CD8-positive, alpha-beta memory T cell (primary cell): ENCODE measurements around the gene METTL16. TPM values are rescaled to one million over a fixed set of nuclear protein-coding genes. Genes with fewer than 3 reads are reported as not detected.
"Not testable (repeated sequence)": the region's sequence is repeated elsewhere in the genome, so short reads cannot be mapped to it uniquely, and the experiment has no call there.

ENCODE experiments used
- CTCF ChIA-PET: fragments of 350-600 bp; sonication (Branson Sonifier 250); formaldehyde crosslinking; loops from one replicate; lab custom pipeline; 2021; ENCODE audit warnings: antibody characterized with exemption; lab: Charles Lee
- POLR2A ChIA-PET: fragments of 350-600 bp; sonication (Branson Sonifier 250); formaldehyde crosslinking; loops from one replicate; lab custom pipeline; 2021; ENCODE audit warnings: antibody characterized with exemption; lab: Charles Lee
- DNase-seq, 5 donors: peaks; one replicate each; pipeline versions ENCODE4 v3.0.0 to v3.0.0-alpha.2; 2020 to 2022; ENCODE audit warnings: mixed read lengths in 1 of 5
- H3K27ac ChIP-seq: one replicate; pipeline ENCODE4 v1.7.0; 2013; ENCODE audit warnings: low read depth, mild to moderate bottlenecking, low read length, moderate library complexity
- H3K27me3 ChIP-seq: 2 replicates; pipeline ENCODE4 v1.7.0; 2013; ENCODE audit warnings: low read length, mild to moderate bottlenecking; ENCODE audit not compliant: insufficient read depth, poor library complexity, severe bottlenecking
- H3K36me3 ChIP-seq: 2 replicates; pipeline ENCODE4 v1.7.0; 2013; ENCODE audit warnings: mild to moderate bottlenecking, low read length, moderate library complexity; ENCODE audit not compliant: insufficient read depth
- H3K4me1 ChIP-seq: 2 replicates; pipeline ENCODE4 v1.7.0; 2013; ENCODE audit warnings: mild to moderate bottlenecking, low read length, moderate library complexity; ENCODE audit not compliant: insufficient read depth
- H3K4me3 ChIP-seq: 2 replicates; pipeline ENCODE4 v1.7.0; 2013; ENCODE audit warnings: mild to moderate bottlenecking, low read length
- H3K9me3 ChIP-seq: 2 replicates; pipeline ENCODE4 v1.7.0; 2013; ENCODE audit warnings: mild to moderate bottlenecking, low read length
- H3K27ac Mint-ChIP-seq, 8 donors: one replicate each; pipeline ENCODE4 v1.8.0; 2020 to 2021; ENCODE audit warnings: mixed read lengths in 8 of 8, mild to moderate bottlenecking in 6 of 8, inconsistent platforms in 3 of 8, moderate library complexity in 3 of 8
- H3K27me3 Mint-ChIP-seq, 2 donors: one replicate each; pipeline ENCODE4 v1.8.0; 2020 to 2021; ENCODE audit warnings: mixed read lengths in 2 of 2, mild to moderate bottlenecking in 1 of 2, moderate library complexity in 1 of 2
- H3K36me3 Mint-ChIP-seq, 3 donors: one replicate each; pipeline ENCODE4 v1.8.0; 2020 to 2021; ENCODE audit warnings: mixed read lengths in 3 of 3, inconsistent platforms in 1 of 3, mild to moderate bottlenecking in 1 of 3
- H3K4me1 Mint-ChIP-seq, 3 donors: one replicate each; pipeline ENCODE4 v1.8.0; 2020 to 2021; ENCODE audit warnings: mixed read lengths in 3 of 3, inconsistent platforms in 1 of 3, mild to moderate bottlenecking in 1 of 3
- H3K4me3 Mint-ChIP-seq, 7 donors: one replicate each; pipeline ENCODE4 v1.8.0; 2020 to 2021; ENCODE audit warnings: mixed read lengths in 7 of 7, mild to moderate bottlenecking in 6 of 7, moderate library complexity in 4 of 7, inconsistent platforms in 2 of 7
- H3K9me3 Mint-ChIP-seq, 5 donors: one replicate each; pipeline ENCODE4 v1.8.0; 2020 to 2022; ENCODE audit warnings: mixed read lengths in 5 of 5, mild to moderate bottlenecking in 3 of 5, moderate library complexity in 2 of 5, inconsistent platforms in 1 of 5
- polyA plus RNA-seq: library from polyadenylated mRNA; unstranded; fragments of 300-500 nt; fragmentation: Illumina TruSeq; gene quantifications from one replicate; pipeline ENCODE4 v1.2.3, GENCODE V29; 2021
- total RNA-seq, 2 experiments: library from RNA; stranded (reverse); gene quantifications; one replicate each; pipeline ENCODE4 v1.2.3, GENCODE V29; 2021

Gene METTL16
- total and polyA plus RNA-seq, 3 experiments from 2014 or later: 30.3 to 72.0 (median 67.2) TPM

- POLR2A ChIA-PET, H3K9me3 ChIP-seq, H3K4me3 ChIP-seq, DNase-seq, H3K9me3 Mint-ChIP-seq, H3K36me3 ChIP-seq, H3K27ac ChIP-seq, CTCF ChIA-PET, H3K27me3 Mint-ChIP-seq, H3K4me3 Mint-ChIP-seq, H3K27ac Mint-ChIP-seq, H3K4me1 ChIP-seq, H3K27me3 ChIP-seq: not testable (repeated sequence)
- Mint-ChIP-seq H3K36me3 (peaks cover 6 to 40% (median 9%) of the 10 kb centered on the region in 3 donors), H3K4me1 (peaks cover 0 to 11% (median 3%) of the 10 kb centered on the region in 3 donors)
These were observed 64.2 kb downstream of the METTL16 start for GRCh38 chr17:2447479-2447878.

- H3K27ac ChIP-seq: no peak overlapping the region
- H3K9me3 Mint-ChIP-seq: peaks cover 0 to 4% (median 1%) of the 10 kb centered on the region in 5 donors
- H3K36me3 Mint-ChIP-seq: peaks cover 11 to 47% (median 16%) of the 10 kb centered on the region in 3 donors
- CTCF ChIA-PET: no interaction called here
- no peak overlapping the region for H3K4me3 Mint-ChIP-seq
- H3K4me1 ChIP-seq: no peaks in the 10 kb centered on the region
- H3K27me3 ChIP-seq: no peaks in the 10 kb centered on the region
- no peak for DNase-seq
- no peaks in the 10 kb centered on the region for H3K9me3 ChIP-seq
- H3K4me3 ChIP-seq: no peak overlapping the region
- H3K27me3 Mint-ChIP-seq: no peaks in the 10 kb centered on the region
- no peak overlapping the region for H3K27ac Mint-ChIP-seq
- H3K4me1 Mint-ChIP-seq: peaks cover 0 to 12% (median 0%) of the 10 kb centered on the region in 3 donors
- peaks cover 8% of the 10 kb centered on the region for H3K36me3 ChIP-seq
- POLR2A ChIA-PET: no interaction called here
These were observed 66.0 kb downstream of the METTL16 start for GRCh38 chr17:2445638-2446037.

DNA sequence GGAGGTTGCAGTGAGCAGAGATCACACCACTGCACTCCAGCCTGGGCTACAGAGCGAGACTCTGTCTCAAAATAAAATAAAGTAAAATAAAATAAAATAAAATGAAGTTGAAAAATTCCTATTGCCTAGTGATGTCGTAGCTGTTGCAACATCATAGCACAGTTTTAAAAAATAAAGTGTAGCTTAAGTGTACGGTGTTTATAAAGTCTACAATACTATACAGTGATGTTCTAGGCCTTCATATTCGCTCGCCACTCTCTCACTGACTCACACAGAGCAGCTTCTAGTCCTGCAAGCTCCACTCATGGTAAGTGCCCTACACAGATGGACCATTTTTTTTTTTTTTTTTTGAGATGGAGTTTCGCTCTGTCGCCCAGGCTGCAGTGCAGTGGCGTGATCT, 67.3 kb downstream of the METTL16 start:
- H3K36me3 Mint-ChIP-seq: peaks cover 11 to 44% (median 16%) of the 10 kb centered on the region in 3 donors
- Histone ChIP-seq H3K4me1 (no peaks in the 10 kb centered on the region), H3K4me3 (no peak overlapping the region), H3K36me3 (peaks cover 11% of the 10 kb centered on the region), H3K27ac (no peak overlapping the region), H3K9me3 (no peaks in the 10 kb centered on the region), H3K27me3 (no peaks in the 10 kb centered on the region)
- H3K9me3 Mint-ChIP-seq: peaks cover 0 to 4% (median 1%) of the 10 kb centered on the region in 5 donors
- ChIA-PET CTCF (no interaction called here), POLR2A (no interaction called here)
- no peak overlapping the region for H3K4me3 Mint-ChIP-seq
- no peak overlapping the region for H3K27ac Mint-ChIP-seq
- H3K27me3 Mint-ChIP-seq: no peaks in the 10 kb centered on the region
- peaks cover 0 to 4% (median 0%) of the 10 kb centered on the region in 3 donors for H3K4me1 Mint-ChIP-seq
- no peak for DNase-seq

DNA sequence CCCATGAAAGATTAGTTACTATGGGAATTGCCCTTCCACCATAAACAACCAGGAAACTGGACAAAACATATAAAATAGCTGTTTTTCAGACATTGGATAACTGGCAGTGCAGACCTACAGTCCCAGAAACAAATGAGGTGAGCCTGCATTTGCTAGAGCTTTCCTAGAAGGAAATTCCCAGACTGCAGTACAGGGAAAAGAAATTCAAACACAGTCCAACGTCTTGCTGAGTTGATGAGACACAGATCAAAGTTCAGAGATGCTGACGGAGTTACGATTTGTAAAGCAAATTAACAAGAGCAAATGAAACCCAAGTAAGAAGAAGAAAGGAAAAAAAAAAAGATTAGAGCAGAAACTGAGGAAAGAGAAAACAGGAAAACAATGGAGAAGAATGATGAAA, 69.5 kb downstream of the METTL16 start:
- ChIA-PET POLR2A (interaction anchor here (0.7 kb wide), 1 partner anchor 1451 kb away, joined by 4 read pairs; no protein-coding TSS in a partner anchor), CTCF (no interaction called here)
- DNase-seq: no peak
- Mint-ChIP-seq H3K27ac (peak overlapping the region in 1 of 8 donors; percentile 70), H3K36me3 (peaks cover 11 to 63% (median 27%) of the 10 kb centered on the region in 3 donors), H3K4me1 (peaks cover 0 to 4% (median 0%) of the 10 kb centered on the region in 3 donors), H3K27me3 (no peaks in the 10 kb centered on the region), H3K4me3 (no peak overlapping the region), H3K9me3 (peaks cover 0 to 4% (median 1%) of the 10 kb centered on the region in 5 donors)
- Histone ChIP-seq H3K4me3 (no peak overlapping the region), H3K4me1 (no peaks in the 10 kb centered on the region), H3K36me3 (peaks cover 19% of the 10 kb centered on the region), H3K9me3 (no peaks in the 10 kb centered on the region), H3K27me3 (no peaks in the 10 kb centered on the region), H3K27ac (no peak overlapping the region)

- Histone ChIP-seq H3K9me3 (no peaks in the 10 kb centered on the region), H3K27ac (no peak overlapping the region), H3K27me3 (no peaks in the 10 kb centered on the region), H3K4me1 (no peaks in the 10 kb centered on the region), H3K4me3 (no peak overlapping the region), H3K36me3 (peaks cover 25% of the 10 kb centered on the region)
- H3K36me3 Mint-ChIP-seq: peaks cover 7 to 68% (median 31%) of the 10 kb centered on the region in 3 donors
- H3K9me3 Mint-ChIP-seq: peaks cover 0 to 1% (median under 1%) of the 10 kb centered on the region in 5 donors
- no peak for DNase-seq
- POLR2A ChIA-PET: no interaction called here
- no peak overlapping the region for H3K27ac Mint-ChIP-seq
- no peaks in the 10 kb centered on the region for H3K27me3 Mint-ChIP-seq
- CTCF ChIA-PET: no interaction called here
- no peak overlapping the region for H3K4me3 Mint-ChIP-seq
- H3K4me1 Mint-ChIP-seq: peaks cover 0 to 4% (median 0%) of the 10 kb centered on the region in 3 donors
These were observed 70.8 kb downstream of the METTL16 start for GRCh38 chr17:2440930-2441329.

- DNase-seq, H3K27ac ChIP-seq, H3K4me3 Mint-ChIP-seq, H3K27ac Mint-ChIP-seq, H3K27me3 Mint-ChIP-seq, H3K9me3 Mint-ChIP-seq, POLR2A ChIA-PET, H3K27me3 ChIP-seq, H3K9me3 ChIP-seq, H3K4me3 ChIP-seq, H3K4me1 Mint-ChIP-seq, H3K4me1 ChIP-seq, CTCF ChIA-PET: not testable (repeated sequence)
- H3K36me3 Mint-ChIP-seq: peaks cover 5 to 72% (median 28%) of the 10 kb centered on the region in 3 donors
- peaks cover 32% of the 10 kb centered on the region for H3K36me3 ChIP-seq
These were observed 71.7 kb downstream of the METTL16 start for GRCh38 chr17:2439997-2440396.

GRCh38 chr17:2438823-2439222, 72.9 kb downstream of the METTL16 start:
- no peak overlapping the region for H3K27ac ChIP-seq
- H3K27me3 ChIP-seq: no peaks in the 10 kb centered on the region
- Mint-ChIP-seq H3K4me3 (no peak overlapping the region), H3K27ac (peak overlapping the region in 1 of 8 donors; percentile 70), H3K9me3 (no peaks in the 10 kb centered on the region), H3K27me3 (no peaks in the 10 kb centered on the region), H3K4me1 (peaks cover 0 to 4% (median 0%) of the 10 kb centered on the region in 3 donors), H3K36me3 (peaks cover 5 to 78% (median 27%) of the 10 kb centered on the region in 3 donors)
- H3K36me3 ChIP-seq: peaks cover 32% of the 10 kb centered on the region
- no peaks in the 10 kb centered on the region for H3K9me3 ChIP-seq
- H3K4me3 ChIP-seq: no peak overlapping the region
- POLR2A ChIA-PET: no interaction called here
- H3K4me1 ChIP-seq: no peaks in the 10 kb centered on the region
- CTCF ChIA-PET: interaction anchor here (1.7 kb wide), 1 partner anchor 23 kb away, joined by 5 read pairs; no protein-coding TSS in a partner anchor
- no peak for DNase-seq

GRCh38 chr17:2436316-2436905, 75.3 kb downstream of the METTL16 start:
- POLR2A ChIA-PET: interaction anchor here (0.6 kb wide), 1 partner anchor 779 kb away, joined by 4 read pairs; no protein-coding TSS in a partner anchor

More at GRCh38 chr17:2436316-2436905, 75.3 kb downstream of the METTL16 start:
- peak overlapping the region in 2 of 8 donors; percentile 39 to 61 for H3K27ac Mint-ChIP-seq
- Histone ChIP-seq H3K27me3 (no peaks in the 10 kb centered on the region), H3K4me1 (no peaks in the 10 kb centered on the region), H3K36me3 (peaks cover 32% of the 10 kb centered on the region), H3K9me3 (no peaks in the 10 kb centered on the region), H3K27ac (no peak overlapping the region), H3K4me3 (no peak overlapping the region)
- no peaks in the 10 kb centered on the region for H3K27me3 Mint-ChIP-seq
- peaks cover 5 to 81% (median 30%) of the 10 kb centered on the region in 3 donors for H3K36me3 Mint-ChIP-seq
- no peak for DNase-seq
- no peak overlapping the region for H3K4me3 Mint-ChIP-seq
- no peaks in the 10 kb centered on the region for H3K9me3 Mint-ChIP-seq
- CTCF ChIA-PET: interaction anchor here (1.0 to 1.2 kb wide), 2 partner anchors 42 to 44 kb away, joined by 3 read pairs; no protein-coding TSS in a partner anchor
- H3K4me1 Mint-ChIP-seq: peaks cover 0 to 2% (median 0%) of the 10 kb centered on the region in 3 donors
